Activated CD8-positive, alpha-beta memory T cell treated with anti-CD3 and anti-CD28 coated beads for 36 hours (primary cell): ENCODE measurements around the gene ATXN1. TPM values are rescaled to one million over a fixed set of nuclear protein-coding genes. Genes with fewer than 3 reads are reported as not detected.

Source experiments
- CTCF ChIA-PET: fragments of 350-600 bp; sonication (Branson Sonifier 250); formaldehyde crosslinking; loops from one replicate; lab custom pipeline; 2021; ENCODE audit warnings: antibody characterized with exemption; lab: Charles Lee
- POLR2A ChIA-PET: fragments of 350-600 bp; sonication (Branson Sonifier 250); formaldehyde crosslinking; loops from one replicate; lab custom pipeline; 2021; ENCODE audit warnings: antibody characterized with exemption; lab: Charles Lee
- total RNA-seq, 2 experiments: library from RNA; stranded (reverse); gene quantifications; one replicate each; pipeline ENCODE4 v1.2.3, GENCODE V29; 2021

ATXN1 gene
- total RNA-seq, 2 experiments from 2014 or later: 75.0 to 85.3 TPM

DNA sequence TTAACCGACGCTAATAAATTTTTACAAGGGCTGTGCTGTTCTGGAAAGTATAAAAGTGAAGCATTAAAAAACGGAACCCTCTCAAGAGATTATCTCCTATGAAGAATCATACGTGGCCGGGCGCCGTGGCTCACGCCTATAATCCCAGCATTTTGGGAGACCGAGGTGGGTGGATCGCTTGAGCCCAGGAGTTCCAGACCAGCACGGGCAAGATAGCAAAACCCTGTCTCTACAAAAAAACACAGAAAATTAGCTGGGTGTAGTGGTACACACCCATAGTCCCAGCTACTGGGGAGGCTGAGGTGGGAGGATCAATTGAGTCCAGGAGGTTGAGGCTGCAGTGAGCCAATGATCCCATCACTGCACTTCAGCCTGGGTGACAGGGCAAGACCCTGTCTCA, 439.4 kb downstream of the ATXN1 start:
- CTCF ChIA-PET: interaction anchor here (1.0 to 1.6 kb wide), 2 partner anchors 10 to 449 kb away, joined by 4 to 7 read pairs; no protein-coding TSS in a partner anchor
- POLR2A ChIA-PET: interaction anchor here (1.3 kb wide), 1 partner anchor 440 kb away, joined by 5 read pairs; the partner anchor contains the start of gene ATXN1

DNA sequence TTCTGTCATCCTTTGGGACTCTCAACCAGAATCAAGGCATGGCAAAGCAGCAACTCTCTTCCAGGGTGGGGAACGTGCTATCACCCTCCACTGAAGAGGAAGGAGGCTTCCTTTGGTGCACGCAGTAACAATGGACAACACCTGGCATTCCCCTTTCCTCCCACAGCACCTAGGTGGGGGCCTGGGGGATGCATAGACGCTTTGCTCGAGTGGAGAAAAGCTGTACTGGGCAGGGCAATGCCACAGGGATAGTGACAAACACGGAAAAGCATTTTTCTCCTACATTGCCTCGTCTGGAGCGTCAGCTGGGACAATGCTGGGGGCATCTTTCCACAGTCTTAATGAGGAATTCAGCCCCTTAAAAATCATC, 439.9 kb downstream of the ATXN1 start:
- ChIA-PET CTCF (interaction anchor here (1.5 to 3.4 kb wide), 3 partner anchors 10 to 36 kb away, joined by 3 to 16 read pairs (median 7); no protein-coding TSS in a partner anchor), POLR2A (no interaction called here)

GRCh38 chr6:16320533-16321340, 440.5 kb downstream of the ATXN1 start:
- ChIA-PET CTCF (interaction anchor here (1.5 to 3.4 kb wide), 2 partner anchors 11 to 35 kb away, joined by 3 to 16 read pairs; no protein-coding TSS in a partner anchor), POLR2A (no interaction called here)

GRCh38 chr6:16319813-16320532, 441.3 kb downstream of the ATXN1 start:
- ChIA-PET CTCF (interaction anchor here (0.7 to 3.4 kb wide), 4 partner anchors 12 to 680 kb away, joined by 3 to 16 read pairs (median 3); no protein-coding TSS in a partner anchor), POLR2A (no interaction called here)

- ChIA-PET POLR2A (interaction anchor here (0.6 to 0.7 kb wide), 2 partner anchors 16 to 454 kb away, joined by 3 read pairs; no protein-coding TSS in a partner anchor), CTCF (interaction anchor here (0.6 to 3.4 kb wide), 6 partner anchors 10 to 646 kb away, joined by 3 to 16 read pairs (median 3); no protein-coding TSS in a partner anchor)
Observed at GRCh38 chr6:16318953-16319720, 442.1 kb downstream of the ATXN1 start.

DNA sequence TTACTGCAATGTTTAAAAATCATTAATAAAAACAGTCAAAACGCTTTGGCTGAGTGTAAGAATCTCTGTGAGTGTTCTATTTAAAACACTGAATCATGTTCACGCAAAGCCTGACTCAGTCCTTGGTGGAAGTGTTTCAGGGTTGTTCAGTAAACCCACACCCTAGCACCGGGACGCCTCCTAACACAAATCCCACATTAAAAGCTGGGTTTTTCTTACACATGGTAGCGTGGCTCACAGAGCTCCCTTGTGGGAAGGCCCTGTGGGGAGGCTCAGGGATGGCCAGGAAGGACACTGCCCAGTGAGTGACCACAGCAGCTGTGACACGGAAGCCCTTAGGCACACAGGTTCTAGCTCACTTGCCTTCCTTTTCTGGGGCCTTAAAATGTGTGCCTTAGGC, 442.7 kb downstream of the ATXN1 start:
- CTCF ChIA-PET: interaction anchor here (0.8 to 3.4 kb wide), 5 partner anchors 11 to 646 kb away, joined by 3 to 16 read pairs (median 3); no protein-coding TSS in a partner anchor
- POLR2A ChIA-PET: interaction anchor here (0.6 to 0.7 kb wide), 2 partner anchors 15 to 454 kb away, joined by 3 read pairs; no protein-coding TSS in a partner anchor

- CTCF ChIA-PET: interaction anchor here (0.7 to 1.5 kb wide), 12 partner anchors 8 to 1129 kb away, joined by 3 to 6 read pairs (median 4); no protein-coding TSS in a partner anchor
- POLR2A ChIA-PET: no interaction called here
Observed at GRCh38 chr6:16316741-16317251, 444.5 kb downstream of the ATXN1 start.

DNA sequence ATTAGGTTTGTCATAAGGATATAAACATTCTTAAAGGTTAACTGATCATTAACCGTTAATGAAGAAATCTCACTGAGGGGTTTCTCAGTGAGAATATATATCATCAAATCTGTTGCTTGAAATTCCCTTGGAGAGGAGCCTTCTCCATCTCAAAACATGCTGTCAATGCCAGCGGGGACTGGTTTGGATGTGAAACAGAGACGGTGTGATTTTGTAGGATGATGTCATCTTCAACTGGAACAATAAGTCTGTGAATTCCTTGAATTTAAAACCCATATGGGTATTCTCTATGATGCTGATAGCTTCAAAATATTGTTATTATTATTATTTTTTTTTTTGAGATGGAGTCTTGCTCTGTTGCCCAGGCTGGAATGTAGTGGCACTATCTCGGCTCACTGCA, 447.0 kb downstream of the ATXN1 start:
- POLR2A ChIA-PET: no interaction called here
- CTCF ChIA-PET: interaction anchor here (1.0 kb wide), 1 partner anchor 100 kb away, joined by 3 read pairs; no protein-coding TSS in a partner anchor

- CTCF ChIA-PET: interaction anchor here (1.0 kb wide), 1 partner anchor 100 kb away, joined by 3 read pairs; no protein-coding TSS in a partner anchor
Observed at GRCh38 chr6:16313732-16314131, 447.5 kb downstream of the ATXN1 start.

DNA sequence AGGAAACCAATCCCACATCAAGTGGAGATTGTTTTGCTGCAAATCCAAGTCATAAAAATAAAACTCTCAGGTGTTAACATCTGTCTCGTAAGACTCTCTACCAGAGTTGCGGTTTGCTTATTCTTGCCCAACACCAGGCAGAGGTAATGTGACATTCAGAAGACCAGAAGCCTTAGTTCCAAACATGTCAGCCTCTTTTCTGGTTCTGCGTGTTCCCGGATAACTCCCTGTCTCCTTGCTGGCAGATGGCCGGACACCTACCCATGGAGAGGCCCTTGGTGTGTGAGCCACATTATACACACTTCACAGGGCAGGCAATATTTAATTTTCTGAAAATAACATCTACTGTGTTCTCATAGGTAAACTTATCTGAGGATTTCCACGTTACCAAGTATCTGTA, 449.5 kb downstream of the ATXN1 start:
- ChIA-PET CTCF (no interaction called here), POLR2A (no interaction called here)

More at GRCh38 chr6:16313732-16314131, 447.5 kb downstream of the ATXN1 start:
- POLR2A ChIA-PET: no interaction called here

DNA sequence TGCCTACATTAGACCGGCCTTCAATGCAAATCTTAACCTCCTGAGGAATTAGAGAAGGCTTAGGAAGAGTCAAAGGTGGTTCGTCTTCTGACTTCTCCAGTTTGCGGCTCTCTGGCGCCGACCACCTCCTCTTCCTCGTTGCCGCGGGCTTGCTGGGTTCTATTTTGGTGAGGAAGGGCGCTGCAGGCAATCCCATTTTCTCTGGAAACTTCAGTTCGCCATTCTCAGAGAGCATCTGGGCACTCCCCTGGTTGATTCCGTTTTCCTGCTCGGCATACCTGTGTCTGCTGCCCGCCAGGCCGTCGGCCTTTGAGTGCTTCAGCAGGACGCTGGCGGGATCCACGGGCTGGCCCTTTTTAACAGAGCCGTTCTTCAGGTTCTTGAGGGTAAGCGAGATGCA, 454.9 kb downstream of the ATXN1 start:
- CTCF ChIA-PET: no interaction called here
- POLR2A ChIA-PET: no interaction called here

GRCh38 chr6:16305788-16306187, 455.5 kb downstream of the ATXN1 start:
- CTCF ChIA-PET: no interaction called here
- POLR2A ChIA-PET: no interaction called here

GRCh38 chr6:16305246-16305725, 456.0 kb downstream of the ATXN1 start:
- ChIA-PET CTCF (interaction anchor here (0.9 kb wide), 1 partner anchor 9 kb away, joined by 3 read pairs; no protein-coding TSS in a partner anchor), POLR2A (no interaction called here)

DNA sequence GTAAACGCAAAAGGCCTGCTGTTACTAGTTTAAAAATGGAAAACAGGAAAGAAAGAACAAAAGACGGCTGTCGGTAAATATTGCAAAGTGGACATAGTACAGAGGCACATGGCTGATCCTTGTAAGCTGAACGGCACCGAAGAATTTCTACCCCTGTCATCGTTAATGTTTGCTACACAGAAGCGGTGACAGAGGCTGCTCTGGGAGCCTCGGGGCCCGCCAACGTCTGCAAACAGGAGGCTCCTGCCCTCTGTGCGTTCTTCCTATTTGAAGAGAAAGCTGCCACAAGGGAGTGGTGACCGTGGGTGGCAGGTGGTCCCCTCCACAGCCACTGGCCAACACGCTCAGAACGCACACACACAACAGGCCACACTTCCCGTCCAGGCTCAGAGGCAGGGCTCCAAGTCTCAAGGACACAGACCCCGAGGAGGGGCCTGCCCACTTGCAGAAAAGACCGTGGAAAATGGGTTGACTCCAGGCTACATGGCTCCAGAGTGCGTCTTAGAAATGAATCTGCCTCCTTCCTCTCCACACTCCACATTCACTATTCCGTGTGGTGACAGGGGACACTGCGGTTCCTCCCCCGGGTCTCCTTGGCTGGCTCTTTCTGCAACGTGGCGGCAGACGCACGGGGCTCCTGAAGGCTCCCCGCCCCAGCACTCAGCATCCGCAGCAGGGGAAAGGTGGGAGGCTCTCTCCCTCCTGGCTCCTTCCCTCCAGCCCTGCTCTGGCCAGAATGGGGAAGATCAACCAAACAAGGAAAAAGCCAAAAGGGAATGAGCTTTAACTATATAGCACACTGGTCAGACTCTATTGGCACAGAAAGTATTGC, 458.3 kb downstream of the ATXN1 start:
- ChIA-PET POLR2A (interaction anchor here (0.6 kb wide), 1 partner anchor 16 kb away, joined by 3 read pairs; no protein-coding TSS in a partner anchor), CTCF (no interaction called here)

- ChIA-PET CTCF (no interaction called here), POLR2A (no interaction called here)
Observed at GRCh38 chr6:16301511-16301910, 459.7 kb downstream of the ATXN1 start.

- ChIA-PET CTCF (interaction anchor here (3.3 kb wide), 1 partner anchor 13 kb away, joined by 13 read pairs; no protein-coding TSS in a partner anchor), POLR2A (no interaction called here)
Observed at GRCh38 chr6:16299861-16300260, 461.4 kb downstream of the ATXN1 start.

- ChIA-PET POLR2A (interaction anchor here (0.6 to 0.7 kb wide), 2 partner anchors 11 to 78 kb away, joined by 5 to 10 read pairs; no protein-coding TSS in a partner anchor), CTCF (interaction anchor here (1.2 kb wide), 1 partner anchor 9 kb away, joined by 3 read pairs; no protein-coding TSS in a partner anchor)
Observed at GRCh38 chr6:16296061-16296670, 465.1 kb downstream of the ATXN1 start.
